Fibroblast of lung (primary cell): ENCODE measurements around the gene CENPF. TPM values are rescaled to one million over a fixed set of nuclear protein-coding genes. Genes with fewer than 3 reads are reported as not detected.

ENCODE experiments used
- DNase-seq, 2 donors: peaks; one replicate each; pipeline versions ENCODE4 v3.0.0 to v3.0.0-alpha.2; 2010; ENCODE audit warnings: low read depth in 2 of 2
- H2AFZ ChIP-seq: 2 replicates; pipeline ENCODE4 v1.5.1; 2012; ENCODE audit warnings: low read length, control low read depth, inconsistent platforms
- H3K27ac ChIP-seq: 2 replicates; pipeline ENCODE4 v1.5.1; 2011; ENCODE audit warnings: low read length, control low read depth; ENCODE audit not compliant: insufficient read depth
- H3K27me3 ChIP-seq: 2 replicates; pipeline ENCODE4 v1.5.1; 2011; ENCODE audit warnings: mild to moderate bottlenecking, low read length; ENCODE audit not compliant: control insufficient read depth, insufficient read depth
- H3K36me3 ChIP-seq: 2 replicates; pipeline ENCODE4 v1.5.1; 2011; ENCODE audit warnings: low read length; ENCODE audit not compliant: control insufficient read depth, insufficient read depth
- H3K4me1 ChIP-seq: 2 replicates; pipeline ENCODE4 v1.5.1; 2011; ENCODE audit warnings: low read length; ENCODE audit not compliant: control insufficient read depth, insufficient read depth; ENCODE audit errors: extremely low read depth
- H3K4me2 ChIP-seq: 2 replicates; pipeline ENCODE4 v1.5.1; 2011; ENCODE audit warnings: low read length, control low read depth; ENCODE audit not compliant: insufficient read depth; ENCODE audit errors: extremely low read depth
- H3K4me3 ChIP-seq, 4 experiments: fragments of 200-600 bp in 1 of 4; sonication (generic) in 1 of 4; replicated peaks in 1 of 4; 2 replicates each; pipeline ENCODE4 v1.5.1; 2011 to 2016; ENCODE audit warnings: low read length in 4 of 4, low read depth in 3 of 4, mild to moderate bottlenecking in 3 of 4, control low read depth in 2 of 4, inconsistent platforms in 1 of 4, mixed read lengths in 1 of 4; ENCODE audit not compliant: insufficient read depth in 1 of 4; ENCODE audit errors: control extremely low read depth in 1 of 4
- H3K79me2 ChIP-seq: 2 replicates; pipeline ENCODE4 v1.5.1; 2012; ENCODE audit warnings: mild to moderate bottlenecking, low read length, inconsistent platforms; ENCODE audit not compliant: control insufficient read depth, insufficient read depth
- H3K9ac ChIP-seq: 2 replicates; pipeline ENCODE4 v1.5.1; 2011; ENCODE audit warnings: mild to moderate bottlenecking, low read length, control low read depth; ENCODE audit not compliant: insufficient read depth
- H3K9me3 ChIP-seq: 2 replicates; pipeline ENCODE4 v1.5.1; 2012; ENCODE audit warnings: low read depth, low read length; ENCODE audit not compliant: control insufficient read depth, insufficient read depth
- H4K20me1 ChIP-seq: 2 replicates; pipeline ENCODE4 v1.5.1; 2011; ENCODE audit warnings: low read length; ENCODE audit not compliant: control insufficient read depth, insufficient read depth; ENCODE audit errors: extremely low read depth
- CTCF ChIP-seq, 2 donors: IDR thresholded peaks in 1 of 2; conservative IDR thresholded peaks in 1 of 2; 1 replicate in 1 of 2; 2 replicates in 1 of 2; pipeline ENCODE4 v1.5.1; 2011 to 2012; ENCODE audit warnings: low read length in 2 of 2, control low read depth in 1 of 2, inconsistent platforms in 1 of 2, low read depth in 1 of 2, mild to moderate bottlenecking in 1 of 2
- EZH2 ChIP-seq: IDR thresholded peaks from 2 replicates; pipeline ENCODE4 v1.5.1; 2012; ENCODE audit warnings: low read length, control low read depth, mild to moderate bottlenecking; ENCODE audit errors: missing control alignments
- polyA plus RNA-seq, 2 donors: library from polyadenylated mRNA; depleted of rRNA in 1 of 2; stranded (reverse) in 1 of 2; unstranded in 1 of 2; fragments of >200 nt; gene quantifications; 2 replicates each; pipeline ENCODE4 v1.2.1, GENCODE V29; 2011 to 2012; ENCODE audit warnings: missing spikeins in 1 of 2
- total RNA-seq: library from RNA; depleted of rRNA; stranded (reverse); fragments of >200 nt; gene quantifications from 2 replicates; pipeline ENCODE4 v1.2.1, GENCODE V29; 2014

CENPF gene
- total and polyA plus RNA-seq, 2 donors (not counting 1 experiment from before 2014, with no cell fraction given): 12.0 to 13.2 TPM

DNA sequence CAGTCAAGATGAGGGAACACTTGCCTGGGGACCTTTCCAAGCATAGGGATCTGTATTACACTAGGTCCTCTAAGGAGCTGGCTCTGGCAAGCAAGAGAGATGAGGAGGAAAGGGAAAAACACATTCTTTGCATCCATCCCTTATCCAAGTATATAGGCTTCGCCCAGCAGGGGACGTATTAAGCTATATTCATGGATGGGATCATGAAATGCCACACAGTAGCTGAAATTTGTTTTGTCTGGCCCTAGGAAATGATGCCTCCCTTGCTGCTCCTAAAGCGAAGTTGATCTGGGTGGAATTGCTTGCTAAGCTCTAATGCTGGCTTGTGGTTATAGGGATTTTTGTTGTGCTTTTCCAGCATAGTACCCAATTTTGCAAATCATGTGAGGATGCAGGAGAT is 32.1 kb downstream of the CENPF start:
- H3K4me2 ChIP-seq: no peak overlapping the region
- H3K9ac ChIP-seq: no peak overlapping the region
- H3K4me3 ChIP-seq: no peak overlapping the region
- H3K27me3 ChIP-seq: no peaks in the 10 kb centered on the region
- no peak overlapping the region for H3K27ac ChIP-seq
- H3K9me3 ChIP-seq: no peaks in the 10 kb centered on the region
- H4K20me1 ChIP-seq: no peaks in the 10 kb centered on the region
- no peaks in the 10 kb centered on the region for H3K4me1 ChIP-seq
- no peak overlapping the region for H2AFZ ChIP-seq
- peaks cover 2% of the 10 kb centered on the region for H3K36me3 ChIP-seq
- DNase-seq: no peak
- H3K79me2 ChIP-seq: no peaks in the 10 kb centered on the region
- TF ChIP-seq EZH2 (no peak), CTCF (conservative IDR thresholded peaks at IDR 0.05 in 1 of 2, IDR thresholded peaks at IDR 0.05 in 1 of 2; ENCODE audit: low read depth in 1 of 2, low read length in 2 of 2) (no peak)

GRCh38 chr1:214635506-214635905 is 32.5 kb downstream of the CENPF start:
- H3K4me3 ChIP-seq: no peak overlapping the region
- H3K9ac ChIP-seq: no peak overlapping the region
- H3K9me3 ChIP-seq: no peaks in the 10 kb centered on the region
- no peak overlapping the region for H3K27ac ChIP-seq
- no peak overlapping the region for H3K4me2 ChIP-seq
- no peak for DNase-seq
- peaks cover 2% of the 10 kb centered on the region for H3K36me3 ChIP-seq
- no peak overlapping the region for H2AFZ ChIP-seq
- no peaks in the 10 kb centered on the region for H4K20me1 ChIP-seq
- H3K27me3 ChIP-seq: no peaks in the 10 kb centered on the region
- TF ChIP-seq CTCF (conservative IDR thresholded peaks at IDR 0.05 in 1 of 2, IDR thresholded peaks at IDR 0.05 in 1 of 2; ENCODE audit: low read depth in 1 of 2, low read length in 2 of 2): no peak
- TF ChIP-seq EZH2: no peak
- no peaks in the 10 kb centered on the region for H3K79me2 ChIP-seq
- H3K4me1 ChIP-seq: no peaks in the 10 kb centered on the region

DNA sequence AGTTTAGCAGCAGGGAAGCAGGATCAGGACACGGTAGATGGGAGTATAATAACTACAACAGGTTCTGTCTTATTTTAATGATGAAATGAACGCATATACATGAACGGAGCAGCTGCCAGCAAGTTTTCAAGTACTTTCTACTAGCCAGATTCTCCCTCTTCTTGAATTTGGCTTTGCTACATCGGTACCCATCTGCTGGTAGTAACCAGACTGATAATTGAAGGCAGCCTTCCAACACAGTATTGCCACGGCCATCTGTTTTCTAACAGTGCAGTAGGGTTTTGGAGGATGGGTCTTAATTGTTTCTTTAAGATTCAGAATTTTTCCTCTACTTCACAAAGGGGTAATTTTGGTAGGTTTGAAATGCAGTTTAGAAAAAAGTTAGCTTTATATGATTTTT is 33.4 kb downstream of the CENPF start:
- H3K27ac ChIP-seq: no peak overlapping the region
- DNase-seq: no peak

More for the DNA sequence above, 33.4 kb downstream of the CENPF start:
- Histone ChIP-seq H4K20me1 (no peaks in the 10 kb centered on the region), H3K9me3 (no peaks in the 10 kb centered on the region), H3K4me2 (no peak overlapping the region), H3K27me3 (no peaks in the 10 kb centered on the region), H2AFZ (no peak overlapping the region), H3K36me3 (no peaks in the 10 kb centered on the region), H3K4me1 (no peaks in the 10 kb centered on the region), H3K9ac (no peak overlapping the region), H3K79me2 (no peaks in the 10 kb centered on the region), H3K4me3 (no peak overlapping the region)
- TF ChIP-seq EZH2 (no peak), CTCF (conservative IDR thresholded peaks at IDR 0.05 in 1 of 2, IDR thresholded peaks at IDR 0.05 in 1 of 2; ENCODE audit: low read depth in 1 of 2, low read length in 2 of 2) (no peak)
